ENCODE measurements around the gene MYOF.

The MYOF gene

DNA sequence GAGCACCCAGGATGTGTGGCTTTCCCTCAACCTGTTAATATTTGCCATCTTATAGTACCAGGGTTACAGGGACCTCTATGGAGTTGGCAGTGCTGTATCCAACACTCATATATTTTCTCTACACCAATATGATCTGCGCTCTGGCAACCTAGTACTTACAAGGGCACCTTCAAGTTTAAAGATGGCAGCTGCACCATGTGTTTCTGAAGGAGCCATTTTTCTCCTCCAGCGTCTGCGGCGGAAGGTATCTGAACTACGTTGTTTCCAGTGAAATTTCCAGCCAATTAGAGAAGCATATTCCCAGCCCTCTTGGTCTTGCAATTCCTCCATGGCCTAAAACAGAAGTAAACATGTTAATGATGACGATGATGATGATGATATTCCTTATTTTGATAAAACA, 125.6 kb downstream of the MYOF start:
- Mint-ChIP-seq H3K4me3 (no peak overlapping the region), H3K27ac (no peak overlapping the region), H3K27me3 (ENCODE audit: low read depth, poor library complexity) (peaks cover 10% of the 10 kb centered on the region), H3K4me1 (peaks cover 8% of the 10 kb centered on the region), H3K36me3 (ENCODE audit: low read depth) (peaks cover 20% of the 10 kb centered on the region), H3K9me3 (peaks cover 3% of the 10 kb centered on the region)
- no peak for DNase-seq
- TF ChIP-seq, protein P1, sequence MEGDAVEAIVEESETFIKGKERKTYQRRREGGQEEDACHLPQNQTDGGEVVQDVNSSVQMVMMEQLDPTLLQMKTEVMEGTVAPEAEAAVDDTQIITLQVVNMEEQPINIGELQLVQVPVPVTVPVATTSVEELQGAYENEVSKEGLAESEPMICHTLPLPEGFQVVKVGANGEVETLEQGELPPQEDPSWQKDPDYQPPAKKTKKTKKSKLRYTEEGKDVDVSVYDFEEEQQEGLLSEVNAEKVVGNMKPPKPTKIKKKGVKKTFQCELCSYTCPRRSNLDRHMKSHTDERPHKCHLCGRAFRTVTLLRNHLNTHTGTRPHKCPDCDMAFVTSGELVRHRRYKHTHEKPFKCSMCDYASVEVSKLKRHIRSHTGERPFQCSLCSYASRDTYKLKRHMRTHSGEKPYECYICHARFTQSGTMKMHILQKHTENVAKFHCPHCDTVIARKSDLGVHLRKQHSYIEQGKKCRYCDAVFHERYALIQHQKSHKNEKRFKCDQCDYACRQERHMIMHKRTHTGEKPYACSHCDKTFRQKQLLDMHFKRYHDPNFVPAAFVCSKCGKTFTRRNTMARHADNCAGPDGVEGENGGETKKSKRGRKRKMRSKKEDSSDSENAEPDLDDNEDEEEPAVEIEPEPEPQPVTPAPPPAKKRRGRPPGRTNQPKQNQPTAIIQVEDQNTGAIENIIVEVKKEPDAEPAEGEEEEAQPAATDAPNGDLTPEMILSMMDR (IDR thresholded peaks at IDR 0.05): no peak

DNA sequence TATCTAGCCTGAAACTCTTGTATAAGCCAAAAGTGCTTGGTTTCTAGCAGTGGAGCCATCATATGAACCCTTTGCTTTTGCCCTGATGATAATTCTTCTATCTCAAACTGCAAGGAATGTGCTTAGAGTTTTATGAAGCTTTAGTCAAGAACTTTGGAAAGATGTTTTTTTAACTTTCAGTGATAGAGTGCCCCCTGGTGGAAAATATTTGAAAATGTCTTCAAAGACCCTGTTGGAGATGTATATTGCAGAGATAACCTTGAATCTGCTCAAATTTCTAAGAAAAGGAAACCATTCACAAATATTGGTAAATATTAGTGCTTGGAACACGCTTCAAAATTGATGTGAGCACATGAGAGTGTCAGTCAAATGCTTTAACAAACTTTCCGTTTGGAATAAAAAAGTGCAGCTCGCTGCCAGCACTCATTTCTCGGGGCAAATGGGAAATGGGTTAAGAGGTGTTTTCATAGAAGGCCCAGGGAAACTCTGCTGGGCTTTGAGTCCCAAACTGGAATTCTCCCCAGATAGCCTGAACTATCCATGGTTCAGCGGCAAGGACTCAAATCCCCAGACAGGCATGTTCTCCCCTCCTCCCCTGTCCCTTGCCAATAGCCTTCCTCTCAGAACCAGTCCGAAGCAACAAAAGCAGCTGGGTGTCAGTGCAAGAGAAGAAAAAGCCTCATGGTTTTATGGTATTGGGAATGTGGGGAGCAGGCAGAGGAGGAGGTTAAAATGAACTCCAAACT, 129.3 kb downstream of the MYOF start:
- Mint-ChIP-seq H3K36me3 (ENCODE audit: low read depth) (peaks cover 29% of the 10 kb centered on the region), H3K4me1 (peaks cover 8% of the 10 kb centered on the region), H3K27ac (no peak overlapping the region), H3K4me3 (no peak overlapping the region), H3K9me3 (peaks cover 1% of the 10 kb centered on the region), H3K27me3 (ENCODE audit: low read depth, poor library complexity) (peaks cover 23% of the 10 kb centered on the region)
- TF ChIP-seq, protein P1 (IDR thresholded peaks at IDR 0.05): peak; percentile 72
- DNase-seq: peak; percentile 26

DNA sequence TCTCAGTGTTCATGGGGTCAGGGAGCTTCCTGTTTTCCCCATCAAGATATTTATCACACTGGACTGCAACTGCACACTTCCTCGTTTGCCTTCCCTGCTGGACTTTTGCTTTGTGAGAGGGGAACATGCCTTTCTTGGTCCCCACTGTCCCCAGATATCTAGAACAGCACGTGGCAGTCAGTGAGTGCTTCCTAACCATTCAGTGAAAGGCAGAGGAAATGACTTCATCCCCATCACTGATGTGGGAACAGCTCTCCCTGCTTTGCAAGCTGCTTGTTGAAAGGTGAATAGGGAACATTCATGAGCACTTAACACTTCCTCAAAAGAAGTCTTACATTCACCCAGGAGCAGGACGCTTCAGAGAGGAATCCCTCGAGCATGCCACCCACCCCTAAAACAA, 135.4 kb downstream of the MYOF start:
- no peak overlapping the region for H3K27ac Mint-ChIP-seq
- peaks cover 21% of the 10 kb centered on the region for H3K36me3 Mint-ChIP-seq (ENCODE audit: low read depth)
- no peaks in the 10 kb centered on the region for H3K9me3 Mint-ChIP-seq
- peaks cover 25% of the 10 kb centered on the region for H3K4me1 Mint-ChIP-seq
- no peak for DNase-seq
- H3K27me3 Mint-ChIP-seq (ENCODE audit: low read depth, poor library complexity): peaks cover 19% of the 10 kb centered on the region
- H3K4me3 Mint-ChIP-seq: peak overlapping the region; percentile 3
- TF ChIP-seq, protein P1 (IDR thresholded peaks at IDR 0.05): no peak

DNA sequence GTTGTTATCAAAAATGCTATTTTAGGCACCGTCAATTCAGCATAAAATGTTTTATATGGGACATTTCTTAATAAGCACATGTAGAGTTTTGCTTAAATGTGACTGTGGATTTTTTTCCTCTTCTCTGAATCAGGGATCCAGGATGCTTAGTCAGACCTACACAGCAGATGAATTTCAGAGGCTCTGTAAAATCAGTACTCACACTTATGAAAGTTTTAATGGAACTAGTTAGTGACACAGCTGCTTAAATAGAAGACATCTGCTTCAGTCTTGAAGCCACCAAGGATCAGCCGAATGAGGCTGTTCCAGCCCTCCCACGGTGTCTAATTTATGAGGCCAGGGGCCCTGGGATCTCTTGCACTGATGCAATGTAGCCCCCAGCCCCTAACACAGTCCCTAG, 136.0 kb downstream of the MYOF start:
- no peak for DNase-seq
- Mint-ChIP-seq H3K4me1 (peaks cover 25% of the 10 kb centered on the region), H3K36me3 (ENCODE audit: low read depth) (peaks cover 16% of the 10 kb centered on the region), H3K27me3 (ENCODE audit: low read depth, poor library complexity) (peaks cover 15% of the 10 kb centered on the region), H3K4me3 (no peak overlapping the region), H3K27ac (no peak overlapping the region), H3K9me3 (no peaks in the 10 kb centered on the region)
- TF ChIP-seq, protein P1 (IDR thresholded peaks at IDR 0.05): no peak

DNA sequence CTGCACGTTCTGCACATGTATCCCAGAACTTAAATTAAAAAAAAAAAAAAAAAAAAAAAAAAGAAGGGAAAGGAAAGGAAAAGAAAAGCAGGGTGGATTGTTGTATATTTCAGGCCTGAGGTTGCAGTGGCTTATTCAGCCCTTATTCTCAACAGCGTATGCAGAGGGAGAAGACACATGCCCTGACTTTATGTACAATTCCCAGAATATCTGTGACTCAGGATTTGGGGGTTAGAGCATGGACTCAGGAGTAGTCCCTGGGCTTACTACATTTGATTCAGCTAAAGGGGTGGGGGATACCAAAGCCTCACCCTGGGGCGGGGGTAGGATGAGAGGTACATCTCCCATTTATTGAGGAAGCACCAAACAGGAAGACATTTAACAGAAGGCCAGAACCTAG, 137.4 kb downstream of the MYOF start:
- Mint-ChIP-seq H3K27me3 (ENCODE audit: low read depth, poor library complexity) (peaks cover 17% of the 10 kb centered on the region), H3K36me3 (ENCODE audit: low read depth) (peaks cover 19% of the 10 kb centered on the region), H3K4me3 (no peak overlapping the region), H3K4me1 (peaks cover 25% of the 10 kb centered on the region), H3K27ac (no peak overlapping the region), H3K9me3 (no peaks in the 10 kb centered on the region)
- TF ChIP-seq, protein P1 (IDR thresholded peaks at IDR 0.05): no peak
- no peak for DNase-seq

DNA sequence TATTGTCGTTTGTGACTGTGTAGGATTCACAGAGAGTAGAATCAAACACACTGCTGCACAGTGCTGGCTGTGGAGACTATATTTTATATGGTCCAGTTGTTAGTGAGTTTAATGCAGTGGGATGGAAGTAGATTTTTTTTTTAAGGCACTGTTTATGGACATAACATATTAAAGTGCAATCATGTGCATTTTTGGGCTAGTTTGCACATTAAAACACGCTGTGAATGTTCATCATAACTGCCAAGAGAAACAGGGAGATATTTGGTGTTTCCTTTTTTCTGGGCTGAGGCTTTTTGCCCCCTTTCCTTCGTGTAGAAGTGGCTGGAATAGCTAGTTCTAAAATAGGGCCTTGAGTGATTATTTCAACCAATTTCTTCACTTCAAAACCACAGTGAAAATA, 139.2 kb downstream of the MYOF start:
- Mint-ChIP-seq H3K9me3 (peaks cover 3% of the 10 kb centered on the region), H3K4me3 (no peak overlapping the region), H3K27me3 (ENCODE audit: low read depth, poor library complexity) (peaks cover 9% of the 10 kb centered on the region), H3K27ac (no peak overlapping the region), H3K4me1 (peaks cover 25% of the 10 kb centered on the region), H3K36me3 (ENCODE audit: low read depth) (peaks cover 23% of the 10 kb centered on the region)
- no peak for DNase-seq
- TF ChIP-seq, protein P1 (IDR thresholded peaks at IDR 0.05): no peak
